ENCODE data around the gene RAB11FIP3.
"Not testable (repeated sequence)": the region's sequence is repeated elsewhere in the genome, so short reads cannot be mapped to it uniquely, and the experiment has no call there.

The RAB11FIP3 gene

GRCh38 chr16:425740-426114 is 278 bp downstream of the RAB11FIP3 start:
- no peak for DNase-seq

- DNase-seq, result peak; percentile 2
Observed at GRCh38 chr16:426115-426905, 861 bp downstream of the RAB11FIP3 start.

GRCh38 chr16:426906-427249 is 1.4 kb downstream of the RAB11FIP3 start:
- DNase-seq, result no peak

- DNase-seq, result no peak
Observed at GRCh38 chr16:427250-427649, 1.8 kb downstream of the RAB11FIP3 start.

DNA sequence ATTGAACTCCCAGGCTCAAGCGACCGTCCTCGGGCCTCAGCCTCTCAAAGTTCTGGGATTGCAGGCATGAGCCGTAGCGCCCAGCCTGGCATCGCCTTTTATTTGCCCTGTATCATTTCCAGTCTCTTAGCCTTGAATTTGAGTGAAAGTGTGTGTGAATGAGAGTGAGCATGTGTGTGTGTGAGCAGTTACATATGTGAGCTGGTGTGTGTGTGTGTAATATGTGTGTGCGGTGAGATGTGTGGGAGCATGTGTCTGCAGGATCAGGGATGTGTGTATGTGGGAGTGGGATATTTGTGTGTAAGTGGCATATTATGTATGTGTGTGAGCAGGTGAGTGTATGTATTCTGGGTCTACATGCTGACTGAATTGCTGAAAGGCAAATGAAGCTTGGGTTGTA is 5.5 kb downstream of the RAB11FIP3 start:
- DNase-seq, result no peak

DNA sequence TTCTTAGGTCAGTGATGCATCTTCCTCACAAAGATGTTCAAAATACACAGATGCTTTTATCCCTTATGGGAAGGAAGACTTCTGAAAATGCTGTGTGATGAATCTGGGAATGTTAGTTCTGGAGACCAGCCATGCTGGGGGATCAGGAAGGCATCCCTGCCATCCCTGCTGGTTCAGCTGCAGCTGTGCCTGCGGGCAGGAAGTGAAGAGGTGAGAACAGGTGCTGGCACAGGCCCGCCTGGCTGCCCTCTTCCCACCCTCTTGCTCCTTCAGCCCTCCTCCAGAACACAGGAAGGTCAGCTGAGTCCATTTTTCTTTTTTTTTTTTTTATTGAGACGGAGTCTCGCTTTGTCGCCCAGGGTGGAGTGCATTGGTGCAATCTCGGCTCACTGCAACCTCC is 15.2 kb downstream of the RAB11FIP3 start:
- no peak for DNase-seq

- DNase-seq, result no peak
Observed at GRCh38 chr16:441447-441846, 16.0 kb downstream of the RAB11FIP3 start.

- no peak for DNase-seq
Observed at GRCh38 chr16:442976-443375, 17.5 kb downstream of the RAB11FIP3 start.

DNA sequence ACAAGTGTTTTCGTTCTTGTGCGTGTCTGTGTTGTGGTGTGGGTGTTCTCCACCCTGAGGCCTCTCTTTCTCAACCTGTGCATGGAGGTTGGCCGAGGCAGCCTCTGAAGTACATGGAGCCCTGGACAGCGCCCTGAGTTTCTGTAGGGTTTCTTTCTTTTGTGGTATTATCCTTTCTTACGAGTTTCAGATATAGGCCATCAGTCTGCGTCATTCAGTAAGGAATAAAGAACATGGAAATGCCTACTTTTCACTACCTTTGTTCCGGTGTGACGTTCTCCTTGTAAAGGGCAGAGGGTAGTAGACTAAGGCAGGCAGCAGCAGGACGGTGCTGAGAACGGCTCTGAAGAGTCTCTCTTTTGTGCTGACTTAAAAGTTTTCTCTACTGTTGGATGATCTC is 18.6 kb downstream of the RAB11FIP3 start:
- DNase-seq, result no peak

DNA sequence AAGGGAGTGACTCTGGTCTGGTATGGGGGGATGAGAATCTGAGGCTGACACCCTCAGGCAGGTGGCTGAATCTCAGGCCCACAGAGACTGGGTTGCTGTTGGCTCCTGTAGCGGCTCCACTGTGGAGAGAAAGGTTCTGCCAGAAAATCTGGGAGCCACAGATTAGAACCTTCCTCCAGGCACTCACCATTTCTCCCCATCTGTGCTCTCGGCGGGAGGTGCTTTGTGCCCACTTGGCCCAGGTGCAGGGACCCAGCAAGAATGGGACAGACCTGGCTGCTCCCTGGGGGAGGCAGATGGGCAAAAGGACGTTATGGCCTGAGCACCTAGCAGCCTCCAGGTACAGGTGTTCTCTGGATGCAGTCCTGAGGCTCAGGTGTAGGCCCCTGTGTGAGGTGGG is 20.1 kb downstream of the RAB11FIP3 start:
- no peak for DNase-seq

DNA sequence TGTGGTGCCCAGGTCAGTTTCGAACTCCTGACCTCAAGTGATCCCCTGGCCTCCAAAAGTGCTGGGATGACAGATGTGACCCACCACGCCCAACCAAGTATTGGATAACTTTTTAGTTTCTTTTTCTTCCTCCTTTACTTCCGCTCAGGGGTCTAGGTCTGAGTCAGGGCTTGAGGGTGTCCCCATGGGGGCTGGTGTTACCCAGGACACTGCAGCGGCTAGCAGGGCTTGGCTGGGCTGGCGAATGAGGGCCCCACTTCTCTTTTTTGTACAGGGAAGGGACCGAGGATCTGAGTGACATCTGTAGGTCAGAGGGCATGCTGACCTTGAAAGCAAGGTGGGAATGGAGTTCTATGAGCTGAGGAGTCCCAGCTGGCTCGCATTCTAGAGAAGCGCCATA is 24.9 kb downstream of the RAB11FIP3 start:
- no peak for DNase-seq

DNA sequence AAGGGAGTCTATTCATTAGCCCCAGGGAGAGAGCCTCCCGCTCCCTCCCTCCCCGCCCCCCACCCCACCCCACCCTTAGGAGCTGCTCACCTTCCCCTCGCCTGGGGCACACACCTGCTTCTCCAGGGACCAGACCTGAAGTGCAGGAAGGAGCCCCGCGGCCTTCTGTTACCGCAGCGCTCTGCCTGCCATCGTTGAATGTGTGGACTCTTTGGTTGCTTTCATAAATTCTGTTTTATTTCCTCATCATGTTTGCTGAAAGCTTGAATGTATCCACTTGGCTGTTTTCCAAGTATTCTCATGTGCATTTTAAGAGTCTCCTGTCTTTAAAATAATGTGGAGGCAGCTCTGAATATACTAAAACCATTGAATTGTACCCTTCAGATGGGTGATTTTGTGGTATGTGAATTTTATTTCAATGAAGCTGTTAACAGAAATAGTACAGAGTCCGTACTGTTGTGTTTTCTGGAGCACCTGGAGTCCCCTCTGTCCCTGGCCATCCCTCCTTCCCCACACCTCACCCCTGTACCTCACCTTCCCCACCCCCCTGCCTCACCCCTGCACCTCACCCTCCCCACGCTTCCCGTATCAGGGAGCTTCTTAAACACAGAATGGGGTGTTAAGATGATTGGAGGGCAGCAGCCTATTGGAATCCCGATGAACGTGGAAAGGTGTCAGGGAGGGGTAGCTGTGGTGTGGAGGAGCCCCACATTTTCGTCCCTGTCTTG is 25.5 kb downstream of the RAB11FIP3 start:
- no peak for DNase-seq

DNA sequence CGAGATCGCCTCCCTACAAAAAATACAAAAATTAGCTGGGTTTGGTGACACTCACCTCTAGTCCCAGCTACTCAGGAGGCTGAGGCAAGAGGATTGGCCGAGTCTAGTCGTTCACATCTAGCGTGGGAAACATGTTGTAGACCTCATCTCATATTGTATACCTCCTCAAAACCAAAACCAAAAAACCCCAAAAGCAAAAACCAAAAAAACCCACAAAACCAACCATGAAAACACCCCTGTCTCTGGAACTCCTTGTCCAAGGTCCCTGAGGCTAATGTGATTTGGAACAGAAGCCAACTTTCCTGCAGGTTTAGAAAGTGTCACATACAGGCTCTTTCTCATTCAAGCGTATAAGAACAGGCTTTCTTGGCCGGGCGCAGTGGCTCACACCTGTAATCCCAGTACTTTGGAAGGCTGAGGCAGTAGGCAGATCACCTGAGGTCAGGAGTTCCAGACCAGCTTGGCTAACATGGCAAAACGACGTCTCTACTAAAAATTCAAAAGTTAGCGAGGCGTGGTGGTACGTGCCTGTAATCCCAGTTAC is 29.0 kb downstream of the RAB11FIP3 start:
- DNase-seq, result no peak

DNA sequence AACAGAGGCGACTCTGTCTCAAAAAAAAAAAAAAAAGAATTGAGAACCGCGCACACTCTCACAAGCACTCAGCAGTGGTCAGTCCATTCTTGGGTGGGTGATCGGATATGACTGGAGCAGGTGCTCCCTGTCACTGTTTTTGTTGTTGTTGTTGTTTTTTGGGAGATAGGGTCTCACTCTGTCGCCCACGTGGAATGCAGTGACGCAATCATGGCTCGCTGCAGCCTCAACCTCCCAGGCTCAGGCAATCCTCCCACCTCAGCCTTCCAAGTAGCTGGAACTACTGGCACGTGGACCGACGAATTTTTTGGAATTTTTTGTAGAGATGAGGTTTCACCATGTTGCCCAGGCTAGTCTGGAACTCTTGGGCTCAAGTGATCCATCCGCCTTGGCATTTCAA is 30.0 kb downstream of the RAB11FIP3 start:
- DNase-seq, result no peak

- DNase-seq, result no peak
Observed at GRCh38 chr16:456891-457483, 31.5 kb downstream of the RAB11FIP3 start.

GRCh38 chr16:457732-458400 is 32.4 kb downstream of the RAB11FIP3 start:
- DNase-seq, result peak; percentile 7

DNA sequence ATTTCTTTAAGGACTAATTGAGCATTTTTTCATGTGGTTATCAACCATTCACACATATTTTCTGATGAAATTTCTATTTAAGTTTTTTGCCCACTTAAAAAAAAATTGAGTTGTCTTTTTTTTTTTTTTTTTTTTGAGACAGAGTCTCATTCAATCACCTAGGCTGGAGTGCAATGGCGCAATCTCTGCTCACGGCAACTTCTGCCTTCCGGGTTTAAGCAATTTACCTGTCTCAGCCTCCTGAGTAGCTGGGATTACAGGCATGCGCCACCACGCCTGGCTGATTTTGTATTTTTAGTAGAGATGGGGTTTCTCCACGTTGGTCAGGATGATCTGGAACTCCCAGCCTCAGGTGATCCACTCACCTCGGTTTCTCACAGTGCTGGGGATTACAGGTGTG is 34.3 kb downstream of the RAB11FIP3 start:
- no peak for DNase-seq

DNA sequence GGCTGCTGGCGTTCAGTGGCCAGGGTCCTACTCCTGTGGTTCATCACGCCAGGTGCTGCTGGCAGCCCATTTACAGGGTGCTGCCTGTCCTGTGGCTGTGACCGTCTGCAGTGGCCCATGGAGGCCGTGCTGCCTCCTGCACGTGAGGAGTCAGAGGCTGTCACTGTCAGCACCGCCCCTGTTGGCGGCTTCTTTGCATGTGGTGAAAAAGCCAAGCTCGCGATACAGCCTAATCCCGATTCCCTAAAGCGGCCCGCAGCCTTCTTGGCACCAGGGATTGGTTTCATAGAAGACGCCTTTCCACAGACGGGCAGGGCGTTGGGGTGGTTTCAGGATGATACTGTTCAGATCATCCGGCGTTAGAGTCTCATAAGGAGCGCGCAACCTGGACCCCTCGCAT is 35.3 kb downstream of the RAB11FIP3 start:
- no peak for DNase-seq

DNA sequence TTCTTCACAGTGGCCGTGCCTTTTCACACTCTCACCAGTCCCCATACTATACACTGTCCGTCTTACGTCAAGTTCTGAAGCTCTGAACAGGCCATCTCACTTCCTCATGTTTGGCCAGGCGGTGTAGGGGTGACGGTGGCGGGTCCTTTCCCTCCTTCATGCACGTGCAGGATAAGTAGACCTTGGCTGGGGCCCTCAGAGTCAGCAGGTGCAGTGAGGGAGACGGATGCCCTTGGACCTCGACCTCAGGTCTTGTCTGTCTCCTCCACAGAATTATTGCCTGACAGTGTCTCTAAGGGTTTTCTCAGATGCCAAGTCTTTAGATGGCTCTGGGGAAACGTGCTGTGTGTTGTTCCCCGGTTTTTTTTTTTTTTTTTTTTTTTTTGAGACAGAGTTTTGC is 37.6 kb downstream of the RAB11FIP3 start:
- no peak for DNase-seq

DNA sequence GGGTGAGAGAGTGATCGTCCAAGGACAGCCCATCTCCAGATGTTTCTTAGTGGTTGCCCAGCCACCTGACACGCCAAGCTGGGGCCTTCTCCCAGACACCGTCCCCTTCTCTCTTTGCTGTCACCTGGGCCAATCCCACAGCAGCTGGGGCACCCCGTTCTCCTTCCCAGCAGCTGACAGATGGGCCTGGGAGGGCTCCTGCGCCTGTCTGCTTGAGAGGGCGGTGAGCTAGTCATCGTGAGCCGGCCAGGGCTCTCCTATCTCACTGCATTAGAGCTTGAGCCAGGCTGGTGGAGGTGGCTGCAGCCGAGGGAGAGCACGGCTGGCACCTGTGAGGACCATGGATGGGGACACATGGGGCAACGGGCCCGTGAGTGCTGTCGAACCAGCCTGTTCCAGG is 41.2 kb downstream of the RAB11FIP3 start:
- no peak for DNase-seq

GRCh38 chr16:467249-467871 is 41.9 kb downstream of the RAB11FIP3 start:
- DNase-seq, result not testable (repeated sequence)

DNA sequence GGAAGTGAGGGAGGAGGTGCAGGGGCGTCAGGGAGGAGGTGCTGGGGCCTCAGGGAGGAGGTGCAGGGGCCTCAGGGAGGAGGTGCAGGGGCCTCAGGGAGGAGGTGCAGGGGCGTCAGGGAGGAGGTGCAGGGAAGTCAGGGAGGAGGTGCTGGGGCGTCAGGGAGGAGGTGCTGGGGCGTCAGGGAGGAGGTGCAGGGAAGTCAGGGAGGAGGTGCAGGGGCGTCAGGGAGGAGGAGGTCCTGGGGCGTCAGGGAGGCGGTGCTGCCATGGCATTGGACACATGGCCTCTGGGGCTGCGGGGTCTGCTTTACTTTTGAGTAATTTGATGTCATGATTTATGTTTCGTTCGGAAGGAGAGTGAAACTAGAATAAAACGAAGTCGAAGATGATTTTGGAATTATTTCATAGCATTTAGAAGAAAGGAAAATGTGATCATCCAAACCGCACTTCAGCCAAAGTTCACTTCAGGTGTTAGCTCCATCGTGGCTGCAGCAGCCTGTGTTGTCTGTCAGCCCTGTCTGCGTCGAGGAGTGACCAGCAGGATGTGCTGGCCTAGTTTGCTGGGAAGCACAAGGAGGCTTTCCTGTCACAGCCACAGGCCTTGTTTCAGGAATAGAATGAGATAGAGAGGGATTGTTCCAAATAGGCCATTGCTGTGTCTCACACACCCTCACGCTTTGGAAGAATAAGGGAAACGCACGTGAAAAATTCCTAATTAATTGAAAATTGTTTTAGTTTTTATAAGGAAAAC is 42.8 kb downstream of the RAB11FIP3 start:
- no peak for DNase-seq

Data from HCEC 1CT (cell line).